Measurements from ENCODE around the gene IKZF2. TPM values are rescaled to one million over a fixed set of nuclear protein-coding genes. Genes with fewer than 3 reads are reported as not detected.

The IKZF2 gene
- total RNA-seq, 1 experiment from 2014 or later, result 1.3 TPM

DNA sequence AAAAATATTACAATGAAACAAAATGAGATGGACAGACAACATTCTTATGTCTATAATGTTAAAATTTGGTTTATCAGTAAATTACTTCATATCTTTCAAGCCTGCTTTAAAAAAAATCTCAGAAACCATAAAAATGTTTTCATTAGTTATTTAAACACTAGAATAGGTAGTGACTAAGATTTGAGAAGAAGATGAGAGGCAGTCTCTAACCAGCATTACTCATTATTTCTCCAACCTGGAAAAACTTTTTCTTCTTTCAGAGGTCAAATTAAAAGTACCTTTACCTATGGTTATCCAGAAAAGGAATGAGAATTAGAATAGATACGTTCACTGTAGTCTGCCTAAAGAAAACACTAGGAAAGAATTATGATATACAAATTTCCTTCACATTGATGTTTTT lies 50.3 kb downstream of the IKZF2 start:
- Histone ChIP-seq H3K9me3 (ENCODE audit: low read length) (no peaks in the 10 kb centered on the region), H3K9me2 (replicated peaks; ENCODE audit: insufficient read depth, low read length) (no peaks in the 10 kb centered on the region), H3K9ac (ENCODE audit: low read length) (no peak overlapping the region), H3K36me3 (ENCODE audit: insufficient read depth, low read length) (no peaks in the 10 kb centered on the region), H3K79me2 (ENCODE audit: low read length) (no peaks in the 10 kb centered on the region), H3K4me1 (ENCODE audit: low read length) (no peaks in the 10 kb centered on the region), H3K27ac (ENCODE audit: low read length) (no peak overlapping the region), H3K4me2 (ENCODE audit: low read depth, low read length, poor library complexity, severe bottlenecking) (no peak overlapping the region), H3K4me3 (ENCODE audit: low read length) (no peak overlapping the region), H2AFZ (ENCODE audit: low read length) (no peak overlapping the region), H3K27me3 (ENCODE audit: low read length) (no peaks in the 10 kb centered on the region), H4K20me1 (ENCODE audit: insufficient read depth, low read depth, low read length) (no peaks in the 10 kb centered on the region)
- no peak for DNase-seq

DNA sequence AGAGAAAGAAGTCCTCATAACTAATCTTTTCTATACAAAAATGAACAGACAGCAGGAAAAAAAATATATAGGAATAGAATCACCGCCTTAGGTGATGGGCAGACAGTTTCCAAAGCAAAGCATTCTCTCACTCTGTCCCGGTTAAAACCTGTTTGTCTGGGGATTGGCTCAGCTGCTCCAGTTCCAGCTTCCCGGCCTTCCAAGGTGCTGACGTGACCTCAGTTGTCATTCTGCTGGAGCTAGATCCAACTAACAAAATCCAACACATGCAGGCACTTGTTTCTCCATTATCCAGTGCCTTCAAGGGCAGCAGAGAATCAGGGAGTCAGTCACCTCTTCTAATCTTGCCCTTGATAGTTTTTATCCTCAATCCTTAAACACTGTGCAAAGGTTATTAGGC lies 52.8 kb downstream of the IKZF2 start:
- Histone ChIP-seq H3K9ac (ENCODE audit: low read length) (no peak overlapping the region), H3K4me2 (ENCODE audit: low read depth, low read length, poor library complexity, severe bottlenecking) (no peak overlapping the region), H3K9me2 (replicated peaks; ENCODE audit: insufficient read depth, low read length) (no peaks in the 10 kb centered on the region), H3K27me3 (ENCODE audit: low read length) (no peaks in the 10 kb centered on the region), H3K4me3 (ENCODE audit: low read length) (no peak overlapping the region), H3K27ac (ENCODE audit: low read length) (no peak overlapping the region), H3K79me2 (ENCODE audit: low read length) (no peaks in the 10 kb centered on the region), H3K36me3 (ENCODE audit: insufficient read depth, low read length) (no peaks in the 10 kb centered on the region), H3K9me3 (ENCODE audit: low read length) (no peaks in the 10 kb centered on the region; the same call in 1 of the 2 replicates), H4K20me1 (ENCODE audit: insufficient read depth, low read depth, low read length) (no peaks in the 10 kb centered on the region), H3K4me1 (ENCODE audit: low read length) (no peaks in the 10 kb centered on the region), H2AFZ (ENCODE audit: low read length) (no peak overlapping the region)
- no peak for DNase-seq

DNA sequence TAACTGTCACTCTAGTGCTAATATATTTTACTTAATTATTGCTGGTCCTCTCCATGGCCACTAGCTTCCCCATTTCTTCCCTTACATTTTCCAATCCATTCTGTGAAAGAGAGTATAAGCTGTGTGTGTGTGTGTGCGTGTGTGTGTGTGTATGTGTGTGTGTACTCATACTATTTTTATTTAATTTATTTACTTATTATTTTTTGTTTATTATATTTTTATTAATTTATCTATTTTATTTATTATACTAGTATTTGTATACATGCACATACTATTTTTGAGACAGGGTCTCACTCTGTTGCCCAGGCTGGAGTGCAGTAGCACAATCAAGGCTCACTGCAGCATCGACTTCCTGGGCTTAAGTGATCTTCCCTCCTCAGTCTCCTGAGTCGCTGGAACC lies 59.6 kb downstream of the IKZF2 start:
- Histone ChIP-seq H3K4me3 (ENCODE audit: low read length) (no peak overlapping the region), H3K4me2 (ENCODE audit: low read depth, low read length, poor library complexity, severe bottlenecking) (no peak overlapping the region), H3K36me3 (ENCODE audit: insufficient read depth, low read length) (no peaks in the 10 kb centered on the region), H4K20me1 (ENCODE audit: insufficient read depth, low read depth, low read length) (no peaks in the 10 kb centered on the region), H2AFZ (ENCODE audit: low read length) (no peak overlapping the region), H3K27ac (ENCODE audit: low read length) (no peak overlapping the region), H3K27me3 (ENCODE audit: low read length) (no peaks in the 10 kb centered on the region), H3K4me1 (ENCODE audit: low read length) (no peaks in the 10 kb centered on the region), H3K79me2 (ENCODE audit: low read length) (no peaks in the 10 kb centered on the region), H3K9ac (ENCODE audit: low read length) (no peak overlapping the region), H3K9me2 (replicated peaks; ENCODE audit: insufficient read depth, low read length) (no peaks in the 10 kb centered on the region), H3K9me3 (ENCODE audit: low read length) (no peaks in the 10 kb centered on the region; the same call in 1 of the 2 replicates)
- no peak for DNase-seq

DNA sequence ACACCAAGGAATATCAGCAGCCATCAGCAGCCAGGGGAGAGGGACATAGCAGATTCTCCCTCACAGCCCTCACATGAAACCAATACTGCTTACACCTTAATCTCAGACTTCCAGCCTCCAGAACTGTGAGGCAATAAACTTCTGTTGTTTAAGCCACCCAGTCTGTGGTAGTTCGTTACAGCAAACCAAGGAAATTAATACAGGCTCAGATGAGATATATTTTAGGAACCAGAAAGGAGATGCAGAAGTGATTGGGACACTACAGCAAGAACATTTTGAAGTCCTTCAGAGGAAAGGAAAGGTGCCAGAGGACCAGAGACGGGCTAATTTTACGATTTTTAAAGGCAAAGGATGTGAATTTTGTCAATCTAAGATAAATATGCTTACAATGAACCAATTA lies 60.6 kb downstream of the IKZF2 start:
- Histone ChIP-seq H3K79me2 (ENCODE audit: low read length) (no peaks in the 10 kb centered on the region), H3K27me3 (ENCODE audit: low read length) (no peaks in the 10 kb centered on the region), H3K27ac (ENCODE audit: low read length) (no peak overlapping the region), H2AFZ (ENCODE audit: low read length) (no peak overlapping the region), H3K9me2 (replicated peaks; ENCODE audit: insufficient read depth, low read length) (no peaks in the 10 kb centered on the region), H3K4me2 (ENCODE audit: low read depth, low read length, poor library complexity, severe bottlenecking) (no peak overlapping the region), H3K9me3 (ENCODE audit: low read length) (no peaks in the 10 kb centered on the region; the same call in 1 of the 2 replicates), H3K9ac (ENCODE audit: low read length) (no peak overlapping the region), H3K4me3 (ENCODE audit: low read length) (no peak overlapping the region), H4K20me1 (ENCODE audit: insufficient read depth, low read depth, low read length) (no peaks in the 10 kb centered on the region), H3K36me3 (ENCODE audit: insufficient read depth, low read length) (no peaks in the 10 kb centered on the region), H3K4me1 (ENCODE audit: low read length) (no peaks in the 10 kb centered on the region)
- DNase-seq, result no peak

DNA sequence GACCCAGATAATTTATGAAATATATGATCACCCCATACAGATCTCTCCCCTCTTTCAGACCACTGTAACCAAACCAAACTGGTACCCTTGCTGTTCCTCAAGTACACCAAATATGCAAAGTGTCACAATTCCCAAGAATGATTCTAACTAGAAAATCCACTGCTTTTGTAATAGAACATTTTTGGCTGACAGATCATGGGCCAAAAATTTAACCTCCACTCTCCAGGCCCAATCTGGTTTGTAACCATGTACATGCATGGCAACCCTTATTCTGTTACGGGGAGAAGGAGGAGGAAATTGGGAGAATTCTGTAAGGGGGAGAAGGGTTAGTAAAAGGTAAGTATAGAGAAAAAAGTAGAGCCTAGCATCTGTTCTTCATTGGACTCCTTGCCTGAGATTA lies 62.0 kb downstream of the IKZF2 start:
- Histone ChIP-seq H4K20me1 (ENCODE audit: insufficient read depth, low read depth, low read length) (no peaks in the 10 kb centered on the region), H3K79me2 (ENCODE audit: low read length) (no peaks in the 10 kb centered on the region), H3K9me3 (ENCODE audit: low read length) (no peaks in the 10 kb centered on the region; the same call in 1 of the 2 replicates), H3K27me3 (ENCODE audit: low read length) (no peaks in the 10 kb centered on the region), H3K9ac (ENCODE audit: low read length) (no peak overlapping the region), H3K36me3 (ENCODE audit: insufficient read depth, low read length) (no peaks in the 10 kb centered on the region), H2AFZ (ENCODE audit: low read length) (no peak overlapping the region), H3K4me2 (ENCODE audit: low read depth, low read length, poor library complexity, severe bottlenecking) (no peak overlapping the region), H3K9me2 (replicated peaks; ENCODE audit: insufficient read depth, low read length) (no peaks in the 10 kb centered on the region), H3K27ac (ENCODE audit: low read length) (no peak overlapping the region), H3K4me1 (ENCODE audit: low read length) (no peaks in the 10 kb centered on the region), H3K4me3 (ENCODE audit: low read length) (no peak overlapping the region)
- DNase-seq, result no peak

DNA sequence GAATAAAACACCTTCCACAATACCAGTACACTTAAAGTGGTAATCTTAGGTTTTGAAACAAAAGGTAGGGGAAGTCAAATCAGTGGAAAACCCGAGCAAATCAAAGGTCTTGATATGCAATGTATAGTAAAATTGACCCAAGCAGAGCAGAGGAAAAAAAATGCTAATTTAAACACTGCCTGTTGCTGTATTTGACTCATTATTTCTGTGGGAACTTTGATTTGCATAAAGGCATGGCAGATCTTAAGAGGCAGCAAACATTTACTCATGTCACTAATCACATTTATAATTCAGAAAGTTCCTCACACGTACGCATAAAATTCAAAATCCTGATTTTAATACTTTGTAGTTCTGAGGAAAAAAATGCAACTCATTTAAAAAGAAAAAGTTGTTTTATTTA lies 64.4 kb downstream of the IKZF2 start:
- no peaks in the 10 kb centered on the region for H3K9me3 ChIP-seq (ENCODE audit: low read length)
- no peak overlapping the region for H3K27ac ChIP-seq (ENCODE audit: low read length)
- H3K9me2 ChIP-seq (replicated peaks; ENCODE audit: insufficient read depth, low read length), result no peaks in the 10 kb centered on the region
- no peaks in the 10 kb centered on the region for H3K79me2 ChIP-seq (ENCODE audit: low read length)
- H3K4me1 ChIP-seq (ENCODE audit: low read length), result no peaks in the 10 kb centered on the region
- H3K4me3 ChIP-seq (ENCODE audit: low read length), result no peak overlapping the region
- H3K4me2 ChIP-seq (ENCODE audit: low read depth, low read length, poor library complexity, severe bottlenecking), result no peak overlapping the region
- no peak overlapping the region for H2AFZ ChIP-seq (ENCODE audit: low read length)
- no peak overlapping the region for H3K9ac ChIP-seq (ENCODE audit: low read length)
- no peaks in the 10 kb centered on the region for H4K20me1 ChIP-seq (ENCODE audit: insufficient read depth, low read depth, low read length)
- H3K36me3 ChIP-seq (ENCODE audit: insufficient read depth, low read length), result no peaks in the 10 kb centered on the region
- no peak for DNase-seq
- H3K27me3 ChIP-seq (ENCODE audit: low read length), result no peaks in the 10 kb centered on the region

DNA sequence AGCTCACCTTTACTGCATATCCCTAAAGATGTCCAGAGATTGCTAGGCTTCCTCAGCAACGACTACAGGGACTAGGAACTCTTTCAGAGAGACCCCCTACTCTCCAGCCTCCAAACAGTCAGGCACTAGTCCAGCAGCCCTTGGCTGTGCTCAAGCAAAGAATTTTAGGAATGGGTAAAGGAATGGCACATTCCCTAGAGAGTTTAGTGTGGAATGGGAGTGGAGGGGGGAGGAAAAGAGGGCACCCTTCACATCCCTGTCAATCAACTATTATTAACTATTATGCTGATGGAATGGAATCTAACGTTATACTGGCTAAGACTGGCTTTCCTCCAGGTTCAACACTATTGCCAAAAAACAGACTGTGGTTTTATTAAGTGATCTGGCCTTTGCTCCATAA lies 64.8 kb downstream of the IKZF2 start:
- Histone ChIP-seq H3K9me2 (replicated peaks; ENCODE audit: insufficient read depth, low read length) (no peaks in the 10 kb centered on the region), H3K9me3 (ENCODE audit: low read length) (no peaks in the 10 kb centered on the region), H3K36me3 (ENCODE audit: insufficient read depth, low read length) (no peaks in the 10 kb centered on the region), H3K4me1 (ENCODE audit: low read length) (no peaks in the 10 kb centered on the region), H3K27ac (ENCODE audit: low read length) (no peak overlapping the region), H4K20me1 (ENCODE audit: insufficient read depth, low read depth, low read length) (no peaks in the 10 kb centered on the region), H3K9ac (ENCODE audit: low read length) (no peak overlapping the region), H3K27me3 (ENCODE audit: low read length) (no peaks in the 10 kb centered on the region), H3K79me2 (ENCODE audit: low read length) (no peaks in the 10 kb centered on the region), H3K4me2 (ENCODE audit: low read depth, low read length, poor library complexity, severe bottlenecking) (no peak overlapping the region), H2AFZ (ENCODE audit: low read length) (no peak overlapping the region), H3K4me3 (ENCODE audit: low read length) (no peak overlapping the region)
- no peak for DNase-seq

DNA sequence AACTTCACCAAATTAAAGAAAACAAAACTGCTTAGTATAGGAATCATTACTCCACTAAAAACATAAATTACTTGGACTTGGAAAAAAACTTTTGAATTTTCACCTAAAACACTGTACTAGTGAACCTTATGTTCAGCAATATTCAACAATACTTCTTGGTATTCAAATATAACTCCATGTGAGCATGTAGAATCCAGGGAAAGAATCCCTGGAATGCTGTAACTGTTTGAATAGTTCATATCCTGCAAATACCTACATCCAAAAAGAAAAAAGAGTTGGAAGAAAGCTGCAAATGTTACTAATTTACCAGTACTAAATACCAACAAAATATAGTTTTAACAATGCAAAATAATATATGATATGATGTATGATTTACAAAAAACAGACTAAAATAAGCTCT lies 65.4 kb downstream of the IKZF2 start:
- H3K27ac ChIP-seq (ENCODE audit: low read length), result no peak overlapping the region

DNA sequence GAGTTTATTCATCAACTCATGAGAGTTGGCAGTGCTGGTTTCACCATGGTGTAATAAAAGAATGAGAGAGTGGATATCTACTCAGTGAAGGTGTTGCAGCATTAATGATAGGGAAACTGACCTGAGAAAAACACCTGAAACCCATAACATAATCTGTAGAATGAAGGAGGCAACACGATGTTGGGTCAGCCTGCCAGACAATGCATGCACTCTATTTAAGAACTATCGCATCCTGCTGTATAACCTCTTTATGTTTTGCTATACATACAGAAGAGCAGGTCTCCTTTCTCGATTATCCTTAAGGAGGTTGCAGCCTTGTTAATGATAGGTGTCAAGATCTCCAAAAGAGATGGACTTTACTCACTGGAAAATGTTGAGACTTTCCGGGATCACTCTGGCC lies 65.9 kb downstream of the IKZF2 start:
- Histone ChIP-seq H3K9ac (ENCODE audit: low read length) (no peak overlapping the region), H3K4me3 (ENCODE audit: low read length) (no peak overlapping the region), H4K20me1 (ENCODE audit: insufficient read depth, low read depth, low read length) (no peaks in the 10 kb centered on the region), H3K9me2 (replicated peaks; ENCODE audit: insufficient read depth, low read length) (no peaks in the 10 kb centered on the region), H3K36me3 (ENCODE audit: insufficient read depth, low read length) (no peaks in the 10 kb centered on the region), H3K4me1 (ENCODE audit: low read length) (no peaks in the 10 kb centered on the region), H3K9me3 (ENCODE audit: low read length) (no peaks in the 10 kb centered on the region), H3K79me2 (ENCODE audit: low read length) (no peaks in the 10 kb centered on the region), H2AFZ (ENCODE audit: low read length) (no peak overlapping the region), H3K27ac (ENCODE audit: low read length) (no peak overlapping the region), H3K27me3 (ENCODE audit: low read length) (no peaks in the 10 kb centered on the region), H3K4me2 (ENCODE audit: low read depth, low read length, poor library complexity, severe bottlenecking) (no peak overlapping the region)
- DNase-seq, result no peak

More for the DNA sequence above, 65.4 kb downstream of the IKZF2 start:
- DNase-seq, result no peak
- Histone ChIP-seq H3K4me2 (ENCODE audit: low read depth, low read length, poor library complexity, severe bottlenecking) (no peak overlapping the region), H2AFZ (ENCODE audit: low read length) (no peak overlapping the region), H3K9me3 (ENCODE audit: low read length) (no peaks in the 10 kb centered on the region), H3K79me2 (ENCODE audit: low read length) (no peaks in the 10 kb centered on the region), H4K20me1 (ENCODE audit: insufficient read depth, low read depth, low read length) (no peaks in the 10 kb centered on the region), H3K9me2 (replicated peaks; ENCODE audit: insufficient read depth, low read length) (no peaks in the 10 kb centered on the region), H3K9ac (ENCODE audit: low read length) (no peak overlapping the region), H3K27me3 (ENCODE audit: low read length) (no peaks in the 10 kb centered on the region), H3K4me3 (ENCODE audit: low read length) (no peak overlapping the region), H3K4me1 (ENCODE audit: low read length) (no peaks in the 10 kb centered on the region), H3K36me3 (ENCODE audit: insufficient read depth, low read length) (no peaks in the 10 kb centered on the region)

Data from Karpas-422 (cell line).